Activated CD4-positive, alpha-beta T cell treated with anti-CD3 and anti-CD28 coated beads for 36 hours (primary cell): ENCODE data around the gene ABI2. TPM values are rescaled to one million over a fixed set of nuclear protein-coding genes. Genes with fewer than 3 reads are reported as not detected.
"Not testable (repeated sequence)": the region's sequence is repeated elsewhere in the genome, so short reads cannot be mapped to it uniquely, and the experiment has no call there.

Source experiments
- ATAC-seq: fragments of 200-7000 bp; cut with Tn5 transposase; one replicate; pipeline ENCODE4 v1.10.0; 2021; ENCODE audit warnings: mild to moderate bottlenecking, moderate library complexity
- CTCF ChIA-PET: fragments of 350-600 bp; sonication (Branson Sonifier 250); formaldehyde crosslinking; loops from one replicate; lab custom pipeline; 2021; ENCODE audit warnings: antibody characterized with exemption; lab: Charles Lee
- POLR2A ChIA-PET: fragments of 350-600 bp; sonication (Branson Sonifier 250); formaldehyde crosslinking; loops from one replicate; lab custom pipeline; 2021; ENCODE audit warnings: antibody characterized with exemption, inconsistent platforms; lab: Charles Lee
- DNase-seq: peaks from one replicate; pipeline ENCODE4 v3.0.0-alpha.2; 2020
- H3K27ac Mint-ChIP-seq: one replicate; pipeline ENCODE4 v1.8.0; 2021; ENCODE audit warnings: mixed read lengths
- H3K27me3 Mint-ChIP-seq: one replicate; pipeline ENCODE4 v1.8.0; 2021; ENCODE audit warnings: mixed read lengths
- H3K36me3 Mint-ChIP-seq: one replicate; pipeline ENCODE4 v1.8.0; 2021; ENCODE audit warnings: low read depth, mixed read lengths
- H3K4me1 Mint-ChIP-seq: one replicate; pipeline ENCODE4 v1.8.0; 2021; ENCODE audit warnings: mixed read lengths
- H3K4me3 Mint-ChIP-seq: one replicate; pipeline ENCODE4 v1.8.0; 2021; ENCODE audit warnings: mild to moderate bottlenecking, moderate library complexity, mixed read lengths
- H3K9me3 Mint-ChIP-seq: one replicate; pipeline ENCODE4 v1.8.0; 2021; ENCODE audit warnings: low read depth, mixed read lengths
- intact Hi-C, 2 experiments: fragments of 100-400 bp; cut with DNase I in 1 of 2; cut with micrococcal nuclease in 1 of 2; formaldehyde crosslinking; loops; one replicate each; pipeline versions ENCODE4 v1.14.2 to v1.15.1; 2022 to 2024; cut with DNase I, micrococcal nuclease
- total RNA-seq, 2 experiments: library from RNA; stranded (reverse); gene quantifications; one replicate each; pipeline ENCODE4 v1.2.3, GENCODE V29; 2021

Gene ABI2
- total RNA-seq = 10 to 100 TPM; 40.6 to 57.6 TPM

DNA sequence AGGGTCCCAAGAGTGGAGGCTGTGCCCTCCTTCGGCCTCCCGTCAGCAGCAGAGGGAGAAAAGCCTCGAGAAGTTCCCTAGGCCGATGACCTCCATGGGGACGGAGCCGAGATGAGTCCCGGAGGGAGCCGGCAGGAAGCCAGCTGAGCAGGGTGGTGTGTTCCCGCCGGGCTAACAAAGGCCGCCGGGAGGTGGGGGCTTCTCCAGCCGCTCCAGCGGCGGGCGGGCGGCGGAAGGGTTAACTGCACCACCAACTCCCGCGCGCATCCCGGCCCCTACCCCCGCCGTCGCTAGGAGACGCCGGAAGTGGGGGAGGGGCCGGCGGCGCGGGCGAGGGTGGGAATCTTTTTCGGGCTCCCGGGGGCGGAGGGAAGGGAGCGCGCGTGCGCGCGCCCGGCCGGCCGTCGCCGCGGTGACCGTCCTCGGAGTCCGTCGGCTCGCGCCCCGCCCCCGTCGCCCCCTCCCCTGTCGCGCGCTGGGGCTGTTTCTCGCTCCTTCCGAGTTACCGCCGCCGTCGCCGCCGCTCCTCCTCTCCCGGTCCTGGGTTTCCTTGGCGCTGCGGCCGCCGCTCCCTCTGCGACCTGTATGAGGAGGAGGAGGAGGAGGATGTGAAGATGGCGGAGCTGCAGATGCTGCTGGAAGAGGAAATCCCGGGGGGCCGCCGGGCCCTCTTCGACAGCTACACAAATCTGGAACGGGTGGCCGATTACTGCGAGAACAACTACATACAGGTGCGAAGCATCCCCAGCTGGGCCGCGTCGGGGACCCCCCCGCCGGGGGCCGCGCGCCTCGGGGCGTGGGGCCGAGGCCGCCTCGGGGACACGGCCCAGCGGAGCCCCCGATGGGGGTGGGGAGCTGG is at the start of gene ABI2:
ABI2 (plus strand) TSS at position 494 of the 859 bp plus-strand sequence; CDS start at position 615, 121 bp downstream.
- CTCF ChIA-PET = interaction anchor here (0.5 to 0.7 kb wide), 3 partner anchors 79 to 495 kb away, joined by 3 read pairs; no protein-coding TSS in a partner anchor
- intact Hi-C loops = loop anchor here (1.0 to 5.0 kb wide), 7 partner anchors 89 to 484 kb away; partner anchors contain the start of genes CARF (in 1 of the 2), CD28 (in 1 of the 2), CYP20A1 (in 1 of the 2) and NBEAL1 (in 1 of the 2)

DNA sequence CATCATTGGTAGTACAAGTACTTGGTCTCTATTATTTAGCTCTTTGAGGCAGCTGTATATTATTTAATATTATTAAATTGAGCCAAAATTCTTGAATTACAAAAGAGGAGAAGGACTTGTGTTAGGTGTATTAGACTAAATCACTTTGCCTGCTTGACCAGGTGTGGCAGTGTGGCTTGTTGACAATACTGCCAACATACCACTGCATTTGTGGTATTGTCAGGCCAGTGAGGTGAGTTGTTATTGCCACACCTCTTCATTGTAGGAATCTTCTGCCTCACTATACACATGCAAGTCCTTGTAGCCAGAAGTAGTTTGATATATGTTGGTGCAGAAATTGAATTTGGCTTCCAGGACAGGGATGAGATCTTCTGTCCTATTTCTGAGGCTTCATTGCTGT is 48.9 kb upstream of the ABI2 start:
- CTCF ChIA-PET = no interaction called here
- POLR2A ChIA-PET = no interaction called here
- no peaks in the 10 kb centered on the region for H3K4me1 Mint-ChIP-seq
- H3K36me3 Mint-ChIP-seq = peaks cover 22% of the 10 kb centered on the region
- ATAC-seq (no peak), DNase-seq (no peak)
- H3K4me3 Mint-ChIP-seq = no peak overlapping the region
- intact Hi-C loops = no loop called here
- no peak overlapping the region for H3K27ac Mint-ChIP-seq
- no peaks in the 10 kb centered on the region for H3K27me3 Mint-ChIP-seq
- no peaks in the 10 kb centered on the region for H3K9me3 Mint-ChIP-seq

More for the DNA sequence above, at the start of gene ABI2:
- Mint-ChIP-seq H3K27ac (peak within 1 kb of the TSS; percentile 84), H3K27me3 (no peaks in the 10 kb centered on the region), H3K9me3 (no peaks in the 10 kb centered on the region), H3K4me1 (peaks cover 31% of the 10 kb centered on the region), H3K4me3 (peak within 1 kb of the TSS; percentile 91), H3K36me3 (peaks cover 6% of the 10 kb centered on the region)
- POLR2A ChIA-PET = no interaction called here
- peak; percentile 77 for DNase-seq
- peak; percentile 52 for ATAC-seq

DNA sequence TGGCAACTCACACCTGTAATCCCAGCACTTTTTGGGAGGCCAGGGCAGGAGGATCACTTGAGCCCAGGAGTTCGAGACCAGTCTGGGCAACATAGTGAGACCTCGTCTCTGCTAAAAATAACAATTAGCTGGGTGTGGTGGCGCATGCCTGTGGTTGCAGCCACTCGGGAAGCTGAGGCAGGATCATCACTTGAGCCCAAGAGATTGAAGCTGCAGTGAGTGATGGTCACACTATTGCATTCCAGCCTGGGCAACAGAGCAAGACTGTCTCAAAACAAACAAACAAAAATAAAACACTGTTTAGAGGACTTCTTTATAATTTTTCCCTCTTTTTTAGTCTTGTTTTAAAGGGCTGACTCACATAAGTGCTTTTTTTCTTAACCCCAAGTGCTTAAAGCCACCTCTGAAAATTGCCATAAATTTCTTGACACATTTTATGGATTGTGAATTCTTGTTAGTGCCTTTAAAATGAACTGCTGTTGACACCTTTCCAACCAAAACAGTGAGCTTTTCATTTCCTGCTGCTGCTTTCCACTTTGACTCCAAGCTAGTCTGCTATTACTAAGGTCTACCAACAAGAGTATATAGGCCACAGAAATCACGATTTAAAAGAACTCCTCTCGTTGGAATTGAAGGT is 47.6 kb upstream of the ABI2 start:
- Mint-ChIP-seq H3K36me3 (peaks cover 24% of the 10 kb centered on the region), H3K9me3 (no peaks in the 10 kb centered on the region), H3K4me3 (no peak overlapping the region), H3K27ac (no peak overlapping the region), H3K4me1 (no peaks in the 10 kb centered on the region), H3K27me3 (no peaks in the 10 kb centered on the region)
- ATAC-seq (no peak), DNase-seq (no peak)
- POLR2A ChIA-PET = no interaction called here
- intact Hi-C loops = no loop called here
- CTCF ChIA-PET = interaction anchor here (0.5 to 1.0 kb wide), 4 partner anchors 17 to 173 kb away, joined by 3 read pairs; no protein-coding TSS in a partner anchor

DNA sequence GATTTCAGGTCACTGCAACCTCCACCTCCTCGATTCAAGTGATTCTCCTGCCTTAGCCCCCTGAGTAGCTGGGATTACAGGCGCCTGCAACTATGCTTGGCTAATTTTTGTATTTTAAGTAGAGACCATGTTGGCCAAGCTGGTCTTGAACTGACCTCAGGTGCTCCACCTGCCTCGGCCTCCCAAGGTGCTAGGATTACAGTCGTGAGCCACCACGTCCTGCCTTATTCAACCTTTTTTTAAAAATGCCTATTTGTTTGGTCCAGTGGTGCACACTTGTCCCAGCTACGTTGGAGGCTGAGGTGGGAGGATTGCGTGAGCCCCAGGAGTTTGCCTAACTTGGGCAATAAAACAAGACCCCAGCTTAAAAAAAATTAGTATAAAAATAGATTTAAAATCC is 46.1 kb upstream of the ABI2 start:
- no peak for DNase-seq
- H3K9me3 Mint-ChIP-seq = no peaks in the 10 kb centered on the region
- ChIA-PET CTCF (interaction anchor here (0.7 to 0.9 kb wide), 2 partner anchors 32 to 159 kb away, joined by 3 to 4 read pairs; no protein-coding TSS in a partner anchor), POLR2A (interaction anchor here (0.6 kb wide), 1 partner anchor 368 kb away, joined by 5 read pairs; no protein-coding TSS in a partner anchor)
- H3K27me3 Mint-ChIP-seq = no peaks in the 10 kb centered on the region
- no peak overlapping the region for H3K27ac Mint-ChIP-seq
- ATAC-seq = no peak
- H3K4me3 Mint-ChIP-seq = no peak overlapping the region
- H3K36me3 Mint-ChIP-seq = peaks cover 24% of the 10 kb centered on the region
- intact Hi-C loops = no loop called here
- no peaks in the 10 kb centered on the region for H3K4me1 Mint-ChIP-seq

DNA sequence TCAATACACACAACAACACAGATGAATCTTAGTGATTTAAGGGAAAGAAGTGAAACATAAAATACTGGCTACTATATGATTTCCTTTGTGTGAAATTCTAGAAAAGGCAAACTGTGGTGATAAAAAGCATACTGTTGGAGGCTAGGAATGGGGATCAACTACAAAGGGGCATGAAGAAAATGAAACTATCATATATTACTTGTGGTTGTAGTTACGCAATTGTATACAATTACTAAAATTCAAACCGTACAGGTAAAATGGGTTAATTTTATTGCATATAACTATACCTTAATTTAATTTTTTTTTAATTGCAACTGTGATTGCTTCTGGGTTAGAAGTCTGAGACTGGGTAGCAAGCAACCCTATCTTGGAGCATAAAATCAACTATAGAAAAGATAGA is 41.7 kb upstream of the ABI2 start:
- POLR2A ChIA-PET = no interaction called here
- H3K27ac Mint-ChIP-seq = no peak overlapping the region
- no peaks in the 10 kb centered on the region for H3K9me3 Mint-ChIP-seq
- no peaks in the 10 kb centered on the region for H3K4me1 Mint-ChIP-seq
- no peak overlapping the region for H3K4me3 Mint-ChIP-seq
- CTCF ChIA-PET = no interaction called here
- no peaks in the 10 kb centered on the region for H3K27me3 Mint-ChIP-seq
- intact Hi-C loops = no loop called here
- peaks cover 16% of the 10 kb centered on the region for H3K36me3 Mint-ChIP-seq
- DNase-seq = no peak
- ATAC-seq = no peak

DNA sequence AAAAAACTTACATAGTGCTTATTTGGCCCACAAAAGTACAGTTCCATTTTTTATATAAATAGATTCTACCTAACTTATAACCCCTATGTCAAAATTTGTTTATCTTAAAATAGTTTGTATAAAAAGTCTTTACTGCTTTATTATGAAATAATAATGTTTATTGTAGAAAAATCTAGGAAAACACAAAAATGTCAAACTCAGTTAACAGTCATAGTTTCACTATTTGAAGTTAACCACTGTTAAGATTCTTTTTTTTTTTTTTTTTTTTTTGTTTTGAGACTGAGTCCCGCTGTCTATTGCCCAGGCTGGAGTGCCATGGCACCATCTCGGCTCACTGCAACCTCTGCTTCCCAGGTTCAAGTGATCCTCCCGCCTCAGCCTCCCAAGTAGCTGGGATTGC is 26.5 kb upstream of the ABI2 start:
- Mint-ChIP-seq H3K9me3 (no peaks in the 10 kb centered on the region), H3K4me1 (no peaks in the 10 kb centered on the region), H3K36me3 (peaks cover 12% of the 10 kb centered on the region), H3K27ac (no peak overlapping the region), H3K27me3 (no peaks in the 10 kb centered on the region), H3K4me3 (no peak overlapping the region)
- POLR2A ChIA-PET = no interaction called here
- ATAC-seq = no peak
- intact Hi-C loops = no loop called here
- no peak for DNase-seq
- CTCF ChIA-PET = no interaction called here

DNA sequence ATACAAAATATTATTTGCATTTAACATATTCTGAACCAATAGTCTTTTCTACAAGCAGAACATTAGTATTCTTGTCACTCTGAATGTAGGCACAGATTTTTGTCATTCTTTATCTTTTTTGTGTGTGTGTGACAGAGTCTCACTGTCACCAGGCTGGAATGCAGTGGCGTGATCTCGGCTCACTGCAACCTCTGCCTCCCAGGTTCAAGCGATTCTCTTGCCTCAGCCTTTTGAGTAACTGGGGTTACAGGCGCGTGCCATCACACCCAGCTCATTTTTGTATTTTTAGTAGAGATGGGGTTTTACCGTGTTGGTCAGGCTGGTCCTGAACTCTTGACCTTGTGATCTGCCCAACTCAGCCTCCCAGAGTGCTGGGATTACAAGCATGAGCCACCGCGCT is 25.6 kb upstream of the ABI2 start:
- H3K4me3 Mint-ChIP-seq, H3K4me1 Mint-ChIP-seq, POLR2A ChIA-PET, H3K27me3 Mint-ChIP-seq, CTCF ChIA-PET, ATAC-seq, H3K9me3 Mint-ChIP-seq, H3K27ac Mint-ChIP-seq, intact Hi-C loops, DNase-seq: not testable (repeated sequence)
- peaks cover 16% of the 10 kb centered on the region for H3K36me3 Mint-ChIP-seq

DNA sequence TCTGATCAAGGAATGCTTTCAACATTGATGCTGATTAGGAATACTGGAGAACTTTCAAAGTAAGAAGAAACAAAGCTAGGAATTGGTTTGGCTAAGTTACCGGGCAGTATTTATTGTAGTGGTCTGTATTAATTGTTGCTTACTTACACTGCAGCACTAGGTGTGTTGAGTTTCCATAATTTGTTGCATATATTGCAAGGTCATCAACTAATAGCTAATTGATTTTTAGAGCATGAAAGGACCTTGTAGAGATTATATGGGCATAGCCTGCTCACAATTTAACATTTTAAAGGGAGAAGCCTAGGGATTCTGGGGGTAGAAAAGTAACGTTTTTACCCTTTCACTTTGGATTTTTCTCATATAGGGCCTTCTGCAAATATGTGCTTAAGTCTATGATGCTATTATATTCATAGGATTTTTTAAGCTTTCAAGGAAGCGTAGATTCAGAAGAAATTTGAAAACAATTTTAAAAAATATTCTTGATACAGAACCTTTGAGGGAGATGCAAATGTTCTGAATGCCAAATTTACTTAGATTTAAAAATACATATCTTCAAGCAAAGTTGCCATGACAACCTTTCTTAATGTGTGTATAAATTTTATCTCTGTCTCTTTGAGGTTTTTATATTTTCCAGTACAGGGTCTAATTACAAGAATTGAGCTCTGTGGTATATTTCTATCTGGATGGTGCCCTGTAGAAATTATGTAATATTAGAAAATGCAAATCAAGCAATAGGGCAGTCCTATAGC is 17.3 kb upstream of the ABI2 start:
- H3K9me3 Mint-ChIP-seq = no peaks in the 10 kb centered on the region
- ChIA-PET POLR2A (no interaction called here), CTCF (no interaction called here)
- no peak overlapping the region for H3K27ac Mint-ChIP-seq
- ATAC-seq (no peak), DNase-seq (no peak)
- intact Hi-C loops = no loop called here
- H3K36me3 Mint-ChIP-seq = peaks cover 27% of the 10 kb centered on the region
- no peaks in the 10 kb centered on the region for H3K4me1 Mint-ChIP-seq
- H3K4me3 Mint-ChIP-seq = no peak overlapping the region
- H3K27me3 Mint-ChIP-seq = no peaks in the 10 kb centered on the region

DNA sequence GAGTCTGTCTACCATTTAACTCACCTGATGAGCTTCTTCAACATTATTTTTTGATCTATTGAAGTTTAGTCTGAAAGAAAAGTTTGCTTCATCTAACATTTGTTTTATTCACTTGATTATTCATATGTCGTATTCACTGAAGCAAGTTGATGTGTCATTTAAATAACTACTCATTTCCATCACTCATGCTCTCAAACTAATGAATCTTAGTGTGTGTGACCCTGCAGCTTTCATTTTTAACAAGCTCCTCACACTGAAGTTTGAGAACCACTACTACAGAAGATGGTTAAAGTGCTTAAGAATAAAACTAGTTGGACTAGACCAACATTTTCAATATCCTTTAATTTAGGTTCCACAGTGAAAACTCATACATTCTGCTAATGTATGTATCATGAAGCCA is 1.8 kb upstream of the ABI2 start:
- H3K36me3 Mint-ChIP-seq = peaks cover 6% of the 10 kb centered on the region
- H3K9me3 Mint-ChIP-seq = no peaks in the 10 kb centered on the region
- ChIA-PET POLR2A (interaction anchor here (0.6 to 1.1 kb wide), 2 partner anchors 343 to 413 kb away, joined by 4 to 14 read pairs; no protein-coding TSS in a partner anchor), CTCF (no interaction called here)
- H3K27ac Mint-ChIP-seq = no peak overlapping the region
- peaks cover 31% of the 10 kb centered on the region for H3K4me1 Mint-ChIP-seq
- H3K27me3 Mint-ChIP-seq = no peaks in the 10 kb centered on the region
- intact Hi-C loops = loop anchor here (5.0 kb wide), 2 partner anchors 381 to 486 kb away; partner anchors contain the start of gene CD28 (in 1 of the 2)
- DNase-seq (no peak), ATAC-seq (peak; percentile 57)
- H3K4me3 Mint-ChIP-seq = no peak overlapping the region

DNA sequence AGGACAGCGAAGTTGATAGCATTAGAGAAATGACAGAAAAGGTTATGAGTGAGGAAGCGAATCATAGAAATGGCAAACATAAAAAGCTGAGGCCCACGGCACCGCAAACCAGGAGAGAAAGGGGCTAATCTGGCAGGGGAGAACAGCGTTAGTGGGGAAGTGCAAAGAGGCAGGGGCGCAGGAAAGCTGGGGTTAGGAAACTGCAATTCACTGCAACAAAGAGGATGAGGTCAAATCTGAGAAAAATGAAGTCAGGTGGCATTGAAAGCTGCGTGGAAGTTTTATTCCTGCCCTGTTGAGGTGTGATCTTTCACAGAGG is 653 bp upstream of the ABI2 start:
- Mint-ChIP-seq H3K27me3 (no peaks in the 10 kb centered on the region), H3K27ac (peak overlapping the region; percentile 83), H3K4me3 (peak overlapping the region; percentile 78), H3K36me3 (peaks cover 6% of the 10 kb centered on the region), H3K4me1 (peaks cover 31% of the 10 kb centered on the region), H3K9me3 (no peaks in the 10 kb centered on the region)
- POLR2A ChIA-PET = interaction anchor here (0.6 kb wide), 1 partner anchor 939 kb away, joined by 3 read pairs; no protein-coding TSS in a partner anchor
- intact Hi-C loops = loop anchor here (5.0 kb wide), 2 partner anchors 380 to 485 kb away; partner anchors contain the start of gene CD28 (in 1 of the 2)
- peak; percentile 23 for DNase-seq
- CTCF ChIA-PET = interaction anchor here (0.5 to 0.7 kb wide), 2 partner anchors 106 to 496 kb away, joined by 3 read pairs; no protein-coding TSS in a partner anchor
- ATAC-seq = no peak
